SK-N-MC (cell line): ENCODE measurements around the gene FNDC3B.

Experiments
- EZH2 ChIP-seq: fragments of 200-600 bp; sonication (generic); IDR thresholded peaks from one replicate; pipeline ENCODE4 v1.6.1; 2017; ENCODE audit warnings: antibody characterized with exemption
- FOXP2 ChIP-seq: optimal IDR thresholded peaks from 2 replicates; pipeline ENCODE3; 2011; ENCODE audit warnings: mild to moderate bottlenecking, moderate library complexity; ENCODE audit not compliant: insufficient read depth; ENCODE audit errors: extremely low read length, control extremely low read depth
- POLR2AphosphoS5 ChIP-seq: IDR thresholded peaks from 2 replicates; pipeline ENCODE4 v1.6.1; 2012; ENCODE audit warnings: mild to moderate bottlenecking, low read depth, low read length, borderline replicate concordance

DNA sequence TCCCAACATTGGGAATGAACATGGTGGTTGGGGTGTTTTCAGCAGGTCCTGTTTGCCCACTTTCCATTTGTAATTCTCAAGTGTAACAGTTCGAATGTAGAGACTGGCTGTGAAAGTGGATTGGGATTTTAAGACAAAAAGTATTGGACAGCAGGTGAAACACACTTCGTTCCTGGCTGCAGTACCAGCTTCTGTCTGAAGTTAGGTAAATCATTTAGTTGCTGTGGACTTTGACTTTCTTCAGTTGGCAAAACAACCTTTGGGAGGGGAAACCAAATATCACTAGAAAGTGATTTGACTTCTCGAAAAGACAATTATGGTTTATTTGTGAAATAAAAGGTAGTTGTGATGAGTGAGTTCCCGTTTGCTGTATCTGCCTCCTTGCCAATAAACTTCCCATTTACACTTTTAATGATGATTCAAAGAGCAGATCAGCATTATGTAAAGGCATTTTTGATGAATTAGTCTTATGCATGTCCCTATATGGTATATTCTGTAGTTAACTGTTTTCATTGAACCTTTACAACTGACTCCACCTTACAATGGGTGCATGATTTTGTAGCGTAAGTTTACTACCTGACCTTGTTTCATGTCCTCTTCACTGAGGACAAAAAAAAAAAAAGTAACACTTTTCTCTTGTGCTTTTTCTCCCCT is 34.0 kb downstream of the FNDC3B start:
- TF ChIP-seq EZH2 (no peak), POLR2AphosphoS5 (no peak), FOXP2 (no peak)
